Glutamatergic neuron (in vitro differentiated cells): ENCODE data around the gene DPM2. TPM values are rescaled to one million over a fixed set of nuclear protein-coding genes. Genes with fewer than 3 reads are reported as not detected.

Experiments
- DNase-seq: peaks from one replicate; pipeline ENCODE4 v3.0.0; 2022
- H3K27ac Mint-ChIP-seq: one replicate; pipeline ENCODE4 v1.8.0; 2020; ENCODE audit warnings: mild to moderate bottlenecking, mixed read lengths, inconsistent platforms; ENCODE audit not compliant: unreplicated experiment
- H3K27me3 Mint-ChIP-seq: one replicate; pipeline ENCODE4 v1.8.0; 2020; ENCODE audit warnings: mild to moderate bottlenecking, moderate library complexity, mixed read lengths, inconsistent platforms; ENCODE audit not compliant: unreplicated experiment
- H3K36me3 Mint-ChIP-seq: one replicate; pipeline ENCODE4 v1.8.0; 2020; ENCODE audit warnings: mild to moderate bottlenecking, mixed read lengths, inconsistent platforms; ENCODE audit not compliant: unreplicated experiment
- H3K4me1 Mint-ChIP-seq: one replicate; pipeline ENCODE4 v1.8.0; 2020; ENCODE audit warnings: mild to moderate bottlenecking, low read depth, mixed read lengths, inconsistent platforms; ENCODE audit not compliant: unreplicated experiment
- H3K4me3 Mint-ChIP-seq: one replicate; pipeline ENCODE4 v1.8.0; 2020; ENCODE audit warnings: mild to moderate bottlenecking, mixed read lengths, inconsistent platforms; ENCODE audit not compliant: unreplicated experiment
- H3K9me3 Mint-ChIP-seq: one replicate; pipeline ENCODE4 v1.8.0; 2020; ENCODE audit warnings: mild to moderate bottlenecking, moderate library complexity, mixed read lengths, inconsistent platforms; ENCODE audit not compliant: unreplicated experiment
- total RNA-seq: library from RNA; stranded (reverse); fragmentation: NEBNext Ultra II Directional; extraction: Animal tissue kit (Norgen Biotek cat#: 25700); gene quantifications from one replicate; pipeline ENCODE4 v1.2.1, GENCODE V29; 2021; ENCODE audit not compliant: unreplicated experiment
- TF ChIP-seq, protein P1 (sequence below): fragments of 200-600 bp; sonication (generic); IDR thresholded peaks from one replicate; pipeline ENCODE4 v1.5.0; 2021; ENCODE audit not compliant: partially characterized antibody, unreplicated experiment

DPM2 gene
- total RNA-seq, 1 donor from 2014 or later, result 35.3 TPM

- H3K4me3 Mint-ChIP-seq, result no peak overlapping the region
- peaks cover 10% of the 10 kb centered on the region for H3K27me3 Mint-ChIP-seq
- TF ChIP-seq, protein P1, sequence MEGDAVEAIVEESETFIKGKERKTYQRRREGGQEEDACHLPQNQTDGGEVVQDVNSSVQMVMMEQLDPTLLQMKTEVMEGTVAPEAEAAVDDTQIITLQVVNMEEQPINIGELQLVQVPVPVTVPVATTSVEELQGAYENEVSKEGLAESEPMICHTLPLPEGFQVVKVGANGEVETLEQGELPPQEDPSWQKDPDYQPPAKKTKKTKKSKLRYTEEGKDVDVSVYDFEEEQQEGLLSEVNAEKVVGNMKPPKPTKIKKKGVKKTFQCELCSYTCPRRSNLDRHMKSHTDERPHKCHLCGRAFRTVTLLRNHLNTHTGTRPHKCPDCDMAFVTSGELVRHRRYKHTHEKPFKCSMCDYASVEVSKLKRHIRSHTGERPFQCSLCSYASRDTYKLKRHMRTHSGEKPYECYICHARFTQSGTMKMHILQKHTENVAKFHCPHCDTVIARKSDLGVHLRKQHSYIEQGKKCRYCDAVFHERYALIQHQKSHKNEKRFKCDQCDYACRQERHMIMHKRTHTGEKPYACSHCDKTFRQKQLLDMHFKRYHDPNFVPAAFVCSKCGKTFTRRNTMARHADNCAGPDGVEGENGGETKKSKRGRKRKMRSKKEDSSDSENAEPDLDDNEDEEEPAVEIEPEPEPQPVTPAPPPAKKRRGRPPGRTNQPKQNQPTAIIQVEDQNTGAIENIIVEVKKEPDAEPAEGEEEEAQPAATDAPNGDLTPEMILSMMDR, result no peak
- no peak overlapping the region for H3K27ac Mint-ChIP-seq
- no peaks in the 10 kb centered on the region for H3K36me3 Mint-ChIP-seq
- DNase-seq, result no peak
- H3K9me3 Mint-ChIP-seq, result peaks cover 7% of the 10 kb centered on the region
- peaks cover 6% of the 10 kb centered on the region for H3K4me1 Mint-ChIP-seq
Measured at GRCh38 chr9:127924736-127925444, 12.8 kb downstream of the DPM2 start.

DNA sequence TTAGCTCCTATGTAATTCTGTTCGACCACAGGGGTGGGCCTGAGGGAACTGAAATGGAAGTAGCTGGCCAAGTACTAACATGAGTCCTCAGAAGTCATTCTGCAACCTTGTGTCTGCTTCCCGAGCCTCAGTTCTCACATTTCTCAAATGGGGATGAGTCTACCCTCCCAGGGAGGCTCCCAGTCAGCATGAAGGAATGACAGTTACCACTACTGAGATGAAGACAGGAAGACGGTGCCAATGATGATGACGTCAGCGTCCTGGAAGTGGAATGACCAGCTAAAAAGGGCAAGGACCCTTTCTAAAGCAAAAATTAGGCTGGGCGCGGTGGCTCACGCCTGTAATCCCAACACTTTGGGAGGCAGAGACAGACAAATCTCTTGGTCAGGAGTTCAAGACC, 13.9 kb downstream of the DPM2 start:
- Mint-ChIP-seq H3K4me1 (peaks cover 5% of the 10 kb centered on the region), H3K9me3 (peaks cover 10% of the 10 kb centered on the region), H3K36me3 (no peaks in the 10 kb centered on the region), H3K4me3 (no peak overlapping the region), H3K27ac (no peak overlapping the region), H3K27me3 (peaks cover 10% of the 10 kb centered on the region)
- DNase-seq, result no peak
- TF ChIP-seq, protein P1, result no peak

DNA sequence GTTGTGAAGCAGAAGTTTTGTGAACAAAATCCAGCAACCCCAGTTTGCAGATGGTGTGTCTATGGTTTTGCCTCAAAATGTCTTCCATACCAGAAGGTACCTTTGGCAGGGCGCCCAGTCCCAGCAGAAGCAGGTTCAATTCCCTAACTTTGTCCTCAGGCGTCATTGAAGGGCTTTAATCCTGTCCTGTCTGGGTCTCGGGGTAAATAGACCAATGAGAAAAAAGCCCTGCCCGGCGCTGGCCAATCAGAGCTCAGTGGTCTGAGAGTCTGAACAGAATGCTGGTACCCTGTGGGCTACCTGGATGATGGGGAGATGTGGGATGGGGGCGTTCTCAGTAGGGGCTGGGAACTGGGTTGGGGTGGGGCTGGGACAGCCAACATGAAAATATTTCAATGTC, 14.6 kb downstream of the DPM2 start:
- Mint-ChIP-seq H3K27me3 (peaks cover 9% of the 10 kb centered on the region), H3K4me3 (no peak overlapping the region)
- no peak for DNase-seq

GRCh38 chr9:127921557-127922120, 16.0 kb downstream of the DPM2 start:
- Mint-ChIP-seq H3K27ac (no peak overlapping the region), H3K4me3 (no peak overlapping the region), H3K4me1 (peaks cover 8% of the 10 kb centered on the region), H3K27me3 (peaks cover 9% of the 10 kb centered on the region), H3K36me3 (no peaks in the 10 kb centered on the region), H3K9me3 (peaks cover 10% of the 10 kb centered on the region)
- TF ChIP-seq, protein P1, result peak; percentile 96
- peak; percentile 80 for DNase-seq

More for the DNA sequence above, 14.6 kb downstream of the DPM2 start:
- peaks cover 3% of the 10 kb centered on the region for H3K4me1 Mint-ChIP-seq
- peaks cover 10% of the 10 kb centered on the region for H3K9me3 Mint-ChIP-seq
- H3K27ac Mint-ChIP-seq, result no peak overlapping the region
- TF ChIP-seq, protein P1, result no peak
- no peaks in the 10 kb centered on the region for H3K36me3 Mint-ChIP-seq

- Mint-ChIP-seq H3K4me3 (peak overlapping the region; percentile 12), H3K27me3 (peaks cover 9% of the 10 kb centered on the region), H3K36me3 (no peaks in the 10 kb centered on the region), H3K27ac (no peak overlapping the region), H3K9me3 (peaks cover 8% of the 10 kb centered on the region), H3K4me1 (peaks cover 10% of the 10 kb centered on the region)
- TF ChIP-seq, protein P1, result no peak
- no peak for DNase-seq
Measured at GRCh38 chr9:127920794-127921193, 16.9 kb downstream of the DPM2 start.
